Right atrium auricular region (tissue), 2 donors: ENCODE data around the gene ADPRHL1. TPM values are rescaled to one million over a fixed set of nuclear protein-coding genes. Genes with fewer than 3 reads are reported as not detected.

Experiments
- DNase-seq: peaks from one replicate; pipeline ENCODE4 v3.0.0-alpha.2; 2019; ENCODE audit warnings: low spot score
- H3K27ac ChIP-seq, 2 donors: fragments of 200-600 bp; sonication (generic); 1 replicate in 1 of 2; 2 replicates in 1 of 2; pipeline ENCODE4 v1.5.1; 2016 to 2019
- H3K27me3 ChIP-seq, 2 donors: fragments of 200-600 bp; sonication (generic); one replicate each; pipeline versions ENCODE4 v1.5.1 to v1.6.0; 2017 to 2019
- H3K36me3 ChIP-seq: fragments of 200-600 bp; sonication (generic); one replicate; pipeline ENCODE4 v1.5.1; 2016
- H3K4me1 ChIP-seq, 2 donors: fragments of 200-600 bp; sonication (generic); one replicate each; pipeline versions ENCODE4 v1.5.1 to v1.6.0; 2017 to 2019
- H3K4me3 ChIP-seq, 2 donors: fragments of 200-600 bp; sonication (generic); 1 replicate in 1 of 2; 2 replicates in 1 of 2; pipeline ENCODE4 v1.5.1; 2017 to 2019; ENCODE audit warnings: mild to moderate bottlenecking in 1 of 2, moderate library complexity in 1 of 2
- H3K9me3 ChIP-seq, 2 donors: fragments of 200-600 bp; sonication (generic); one replicate each; pipeline ENCODE4 v1.5.1; 2019
- total RNA-seq, 2 donors: library from RNA; depleted of rRNA; stranded (reverse); fragments of >200 nt; gene quantifications; one replicate each; pipeline ENCODE4 v1.1.0, GENCODE V29; 2016
- TF ChIP-seq, protein P1 (sequence below), 2 donors: fragments of 200-600 bp; sonication (generic); IDR thresholded peaks; one replicate each; pipeline ENCODE4 v1.5.1; 2019; ENCODE audit warnings: antibody characterized with exemption in 2 of 2

ADPRHL1 gene
- total RNA-seq, 2 donors from 2014 or later = 222 to 329 TPM

DNA sequence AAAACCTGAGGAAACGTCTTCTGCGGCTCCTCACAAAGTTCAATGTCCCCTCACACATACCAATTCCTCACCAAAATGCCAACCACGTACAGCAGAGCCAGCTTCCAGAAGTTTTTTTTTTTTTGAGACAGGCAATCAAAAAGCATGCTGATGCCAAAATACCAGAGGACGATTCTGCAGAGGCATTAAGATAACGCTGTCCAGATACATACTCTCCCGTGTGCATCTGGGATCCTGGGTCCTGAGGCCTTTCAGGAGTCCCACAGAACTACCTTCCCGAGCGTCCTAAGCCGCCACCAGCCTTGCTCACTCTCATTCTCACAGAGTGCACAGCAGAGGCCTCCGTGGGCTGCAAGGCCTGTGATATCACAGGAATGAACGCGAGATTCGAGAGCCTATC, 32.3 kb upstream of the ADPRHL1 start:
- no peak overlapping the region for H3K4me3 ChIP-seq
- peaks cover 0 to 50% of the 10 kb centered on the region in 2 donors for H3K4me1 ChIP-seq
- peak overlapping the region; percentile 72 to 94 for H3K27ac ChIP-seq
- no peaks in the 10 kb centered on the region for H3K36me3 ChIP-seq
- TF ChIP-seq, protein P1, sequence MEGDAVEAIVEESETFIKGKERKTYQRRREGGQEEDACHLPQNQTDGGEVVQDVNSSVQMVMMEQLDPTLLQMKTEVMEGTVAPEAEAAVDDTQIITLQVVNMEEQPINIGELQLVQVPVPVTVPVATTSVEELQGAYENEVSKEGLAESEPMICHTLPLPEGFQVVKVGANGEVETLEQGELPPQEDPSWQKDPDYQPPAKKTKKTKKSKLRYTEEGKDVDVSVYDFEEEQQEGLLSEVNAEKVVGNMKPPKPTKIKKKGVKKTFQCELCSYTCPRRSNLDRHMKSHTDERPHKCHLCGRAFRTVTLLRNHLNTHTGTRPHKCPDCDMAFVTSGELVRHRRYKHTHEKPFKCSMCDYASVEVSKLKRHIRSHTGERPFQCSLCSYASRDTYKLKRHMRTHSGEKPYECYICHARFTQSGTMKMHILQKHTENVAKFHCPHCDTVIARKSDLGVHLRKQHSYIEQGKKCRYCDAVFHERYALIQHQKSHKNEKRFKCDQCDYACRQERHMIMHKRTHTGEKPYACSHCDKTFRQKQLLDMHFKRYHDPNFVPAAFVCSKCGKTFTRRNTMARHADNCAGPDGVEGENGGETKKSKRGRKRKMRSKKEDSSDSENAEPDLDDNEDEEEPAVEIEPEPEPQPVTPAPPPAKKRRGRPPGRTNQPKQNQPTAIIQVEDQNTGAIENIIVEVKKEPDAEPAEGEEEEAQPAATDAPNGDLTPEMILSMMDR (IDR thresholded peaks at IDR 0.05) = no peak
- no peak for DNase-seq
- no peaks in the 10 kb centered on the region for H3K9me3 ChIP-seq
- no peaks in the 10 kb centered on the region for H3K27me3 ChIP-seq

DNA sequence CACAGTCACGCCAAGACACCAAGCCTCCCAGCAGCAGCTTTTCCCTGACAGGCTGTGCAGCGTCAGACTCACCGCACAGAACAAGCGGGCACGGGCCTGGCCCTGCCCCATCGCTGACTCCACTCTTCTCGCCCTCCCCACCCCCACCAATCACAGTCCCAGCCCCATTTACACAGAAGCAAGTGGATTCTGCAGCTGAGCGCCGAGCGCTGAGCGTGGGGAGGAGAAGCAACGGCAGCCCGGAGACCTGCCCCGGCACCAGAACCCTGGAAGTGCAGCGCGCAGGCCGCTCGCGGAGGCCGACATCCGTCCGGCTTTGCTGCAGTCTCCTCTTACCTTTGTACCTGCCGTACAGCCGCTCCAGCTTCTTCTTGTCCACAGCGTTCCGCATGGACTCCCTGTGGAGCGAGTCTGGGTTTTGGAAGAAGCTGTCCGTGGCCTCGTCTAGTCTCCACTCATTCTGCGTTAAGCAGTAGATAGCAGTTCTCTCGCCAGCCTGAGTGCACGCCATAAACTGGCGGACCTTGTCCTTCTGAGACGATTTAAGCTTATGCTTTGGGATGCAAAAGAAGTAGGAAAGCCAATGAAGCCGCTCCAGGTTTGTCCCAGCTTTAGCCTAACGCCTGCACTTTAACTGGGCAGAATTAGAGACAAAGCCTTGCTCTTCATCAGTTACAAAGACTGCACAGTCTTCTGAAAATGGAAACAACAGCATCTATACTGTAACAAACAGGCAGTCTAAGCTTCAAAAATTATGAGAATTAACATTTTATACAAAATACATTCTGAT, 30.4 kb upstream of the ADPRHL1 start:
- Histone ChIP-seq H3K27ac (peak overlapping the region; percentile 72 to 94), H3K36me3 (peaks cover 15% of the 10 kb centered on the region), H3K4me1 (peaks cover 0 to 37% of the 10 kb centered on the region in 2 donors), H3K27me3 (no peaks in the 10 kb centered on the region), H3K4me3 (peak overlapping the region; percentile 2 to 26), H3K9me3 (no peaks in the 10 kb centered on the region)
- TF ChIP-seq, protein P1 (IDR thresholded peaks at IDR 0.05) = no peak
- DNase-seq = no peak

DNA sequence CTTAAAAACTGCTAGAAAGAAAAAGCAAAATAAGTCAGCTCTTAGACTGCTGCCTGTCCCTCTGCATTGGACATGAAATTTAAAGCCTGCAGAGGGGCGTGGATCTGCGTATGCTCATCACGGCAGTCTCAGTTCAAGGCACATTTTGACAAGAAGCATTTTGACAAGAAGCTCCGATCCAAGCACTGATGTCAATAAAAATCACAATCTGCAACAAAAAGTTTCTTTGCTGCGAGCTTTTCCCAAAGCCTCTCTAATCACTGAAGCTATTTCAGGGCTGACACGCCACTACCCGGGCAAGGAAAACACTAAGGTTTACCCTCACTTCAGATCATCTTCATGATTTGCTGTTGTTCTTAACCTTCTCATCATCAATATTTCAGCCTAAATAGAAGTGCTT, 29.8 kb upstream of the ADPRHL1 start:
- H3K4me3 ChIP-seq = peak overlapping the region in 1 of 2 donors; percentile 26
- peaks cover 0 to 31% of the 10 kb centered on the region in 2 donors for H3K4me1 ChIP-seq
- peak overlapping the region; percentile 72 to 94 for H3K27ac ChIP-seq
- H3K27me3 ChIP-seq = no peaks in the 10 kb centered on the region
- no peaks in the 10 kb centered on the region for H3K9me3 ChIP-seq
- TF ChIP-seq, protein P1 (IDR thresholded peaks at IDR 0.05) = no peak
- no peak for DNase-seq
- H3K36me3 ChIP-seq = peaks cover 19% of the 10 kb centered on the region

DNA sequence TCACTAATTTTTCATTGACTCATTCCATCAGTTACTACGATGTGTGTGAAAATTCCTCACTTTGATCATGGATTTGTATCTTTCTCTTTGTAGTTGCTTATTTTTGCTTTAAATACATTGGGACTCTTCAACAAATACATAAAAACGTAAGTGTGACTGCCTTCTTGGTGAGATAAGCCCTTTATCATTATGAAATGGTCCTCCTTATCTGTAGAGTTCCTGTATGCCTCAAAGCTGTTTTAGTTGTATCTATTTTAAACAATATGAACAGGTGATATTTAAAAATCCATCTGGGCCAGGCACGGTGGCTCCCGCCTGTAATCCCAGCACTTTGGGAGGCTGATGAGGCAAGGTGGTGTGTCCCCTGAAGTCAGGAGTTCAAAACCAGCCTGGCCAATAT, 25.9 kb upstream of the ADPRHL1 start:
- TF ChIP-seq, protein P1 (IDR thresholded peaks at IDR 0.05) = no peak
- no peak overlapping the region for H3K27ac ChIP-seq
- H3K27me3 ChIP-seq = no peaks in the 10 kb centered on the region
- DNase-seq = no peak
- no peaks in the 10 kb centered on the region for H3K9me3 ChIP-seq
- peaks cover 51% of the 10 kb centered on the region for H3K36me3 ChIP-seq
- H3K4me3 ChIP-seq = no peak overlapping the region
- H3K4me1 ChIP-seq = peaks cover 0 to 5% of the 10 kb centered on the region in 2 donors

DNA sequence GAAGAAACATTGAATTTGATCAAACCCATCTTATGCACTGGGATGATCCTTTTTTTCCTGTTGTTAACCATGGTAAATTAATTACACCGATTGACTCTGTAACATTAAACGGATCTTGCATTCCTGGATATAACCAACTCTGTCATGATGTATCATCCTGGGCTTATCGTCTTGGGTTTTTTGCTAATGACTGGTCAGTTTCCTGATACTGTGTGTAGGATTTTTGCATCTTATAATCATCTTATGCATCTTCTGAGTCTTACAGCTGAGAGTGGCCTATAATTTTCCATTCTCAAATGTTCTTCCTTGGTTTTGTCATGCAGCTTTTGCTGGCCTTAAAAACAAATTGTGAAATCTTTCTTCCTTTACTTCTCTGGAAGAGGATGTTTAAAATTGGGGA, 24.4 kb upstream of the ADPRHL1 start:
- H3K27ac ChIP-seq = no peak overlapping the region
- no peaks in the 10 kb centered on the region for H3K9me3 ChIP-seq
- no peaks in the 10 kb centered on the region for H3K27me3 ChIP-seq
- TF ChIP-seq, protein P1 (IDR thresholded peaks at IDR 0.05) = no peak
- no peak overlapping the region for H3K4me3 ChIP-seq
- peaks cover 0 to 15% of the 10 kb centered on the region in 2 donors for H3K4me1 ChIP-seq
- DNase-seq = no peak
- H3K36me3 ChIP-seq = peaks cover 60% of the 10 kb centered on the region
